AG04450 (cell line): ENCODE results near the gene PRSS27. TPM values are rescaled to one million over a fixed set of nuclear protein-coding genes. Genes with fewer than 3 reads are reported as not detected.

Experiments
- CTCF ChIA-PET: fragments of 300-600, 350-600 bp; formaldehyde crosslinking; extraction: SDS; loops from one replicate; lab custom pipeline; 2022; ENCODE audit warnings: antibody characterized with exemption, inconsistent platforms; lab: Charles Lee
- POLR2A ChIA-PET: fragments of 350-600 bp; formaldehyde crosslinking; extraction: SDS; loops from one replicate; lab custom pipeline; 2021; ENCODE audit warnings: antibody characterized with exemption, inconsistent platforms; lab: Yijun Ruan, JAX
- DNase-seq: peaks from one replicate; pipeline ENCODE4 v3.0.0-alpha.2; 2011; ENCODE audit warnings: low read depth, low spot score
- H3K27ac ChIP-seq: one replicate; pipeline ENCODE4 v1.5.1; 2012; ENCODE audit warnings: low read depth, low read length, control low read depth
- H3K27me3 ChIP-seq: one replicate; pipeline ENCODE4 v1.6.0; 2012; ENCODE audit warnings: low read length; ENCODE audit not compliant: control insufficient read depth, insufficient read depth
- H3K4me3 ChIP-seq: 2 replicates; pipeline ENCODE4 v1.5.1; 2011; ENCODE audit warnings: mild to moderate bottlenecking, low read depth, low read length, control low read depth
- H3K9me3 ChIP-seq: 2 replicates; pipeline ENCODE4 v1.5.1; 2012; ENCODE audit warnings: low read length; ENCODE audit not compliant: control insufficient read depth, insufficient read depth
- polyA plus RNA-seq: library from polyadenylated mRNA; depleted of rRNA; stranded (reverse); fragments of >200 nt; gene quantifications from 2 replicates; pipeline ENCODE4 v1.2.3, GENCODE V29; 2011
- TF ChIP-seq, protein P1 (sequence below): IDR thresholded peaks from 2 replicates; pipeline ENCODE4 v1.5.1; 2011; ENCODE audit warnings: low read depth, low read length, control low read depth, inconsistent platforms

The PRSS27 gene
- polyA plus RNA-seq, 1 experiment: 0.32 TPM

DNA sequence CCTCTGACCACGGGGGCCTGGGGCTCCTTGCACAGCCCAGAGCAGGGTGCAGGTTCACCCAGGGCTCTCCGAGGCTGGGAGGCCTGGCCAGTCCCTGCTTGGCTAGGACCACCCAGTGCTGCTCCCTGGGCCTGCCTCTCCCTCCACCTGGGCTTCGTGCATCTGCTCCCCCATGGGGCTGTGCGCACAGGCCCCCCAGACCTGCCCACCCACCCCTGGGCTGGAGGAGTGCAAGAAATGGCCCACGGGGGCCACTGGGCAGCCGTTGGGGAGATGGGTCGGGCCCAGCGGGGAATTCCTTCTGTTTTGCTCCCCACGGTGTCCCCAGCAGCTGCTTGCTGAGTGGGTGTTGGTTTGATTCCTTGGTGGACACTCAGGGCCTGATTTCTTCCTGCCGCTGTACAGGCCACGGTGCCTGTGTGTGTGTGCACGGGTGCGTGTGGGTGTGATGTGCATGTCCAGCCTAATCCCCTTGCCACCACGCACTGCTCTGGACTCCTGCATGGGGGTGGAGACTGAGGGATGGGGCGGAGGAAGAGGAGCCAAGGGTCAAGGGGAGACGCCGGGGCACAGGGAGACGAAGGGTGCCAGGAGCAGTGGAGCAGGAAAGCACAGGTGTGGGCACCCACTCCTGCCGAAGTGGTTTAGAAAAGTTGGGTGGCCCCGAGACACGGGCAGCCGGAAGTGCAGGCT is 8.5 kb downstream of the PRSS27 start:
- no peak overlapping the region for H3K27ac ChIP-seq
- H3K27me3 ChIP-seq: no peaks in the 10 kb centered on the region
- no peak for DNase-seq
- TF ChIP-seq, protein P1, sequence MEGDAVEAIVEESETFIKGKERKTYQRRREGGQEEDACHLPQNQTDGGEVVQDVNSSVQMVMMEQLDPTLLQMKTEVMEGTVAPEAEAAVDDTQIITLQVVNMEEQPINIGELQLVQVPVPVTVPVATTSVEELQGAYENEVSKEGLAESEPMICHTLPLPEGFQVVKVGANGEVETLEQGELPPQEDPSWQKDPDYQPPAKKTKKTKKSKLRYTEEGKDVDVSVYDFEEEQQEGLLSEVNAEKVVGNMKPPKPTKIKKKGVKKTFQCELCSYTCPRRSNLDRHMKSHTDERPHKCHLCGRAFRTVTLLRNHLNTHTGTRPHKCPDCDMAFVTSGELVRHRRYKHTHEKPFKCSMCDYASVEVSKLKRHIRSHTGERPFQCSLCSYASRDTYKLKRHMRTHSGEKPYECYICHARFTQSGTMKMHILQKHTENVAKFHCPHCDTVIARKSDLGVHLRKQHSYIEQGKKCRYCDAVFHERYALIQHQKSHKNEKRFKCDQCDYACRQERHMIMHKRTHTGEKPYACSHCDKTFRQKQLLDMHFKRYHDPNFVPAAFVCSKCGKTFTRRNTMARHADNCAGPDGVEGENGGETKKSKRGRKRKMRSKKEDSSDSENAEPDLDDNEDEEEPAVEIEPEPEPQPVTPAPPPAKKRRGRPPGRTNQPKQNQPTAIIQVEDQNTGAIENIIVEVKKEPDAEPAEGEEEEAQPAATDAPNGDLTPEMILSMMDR: no peak
- POLR2A ChIA-PET: no interaction called here
- H3K4me3 ChIP-seq: no peak overlapping the region
- CTCF ChIA-PET: no interaction called here
- no peaks in the 10 kb centered on the region; the same call in 1 of the 2 replicates for H3K9me3 ChIP-seq

DNA sequence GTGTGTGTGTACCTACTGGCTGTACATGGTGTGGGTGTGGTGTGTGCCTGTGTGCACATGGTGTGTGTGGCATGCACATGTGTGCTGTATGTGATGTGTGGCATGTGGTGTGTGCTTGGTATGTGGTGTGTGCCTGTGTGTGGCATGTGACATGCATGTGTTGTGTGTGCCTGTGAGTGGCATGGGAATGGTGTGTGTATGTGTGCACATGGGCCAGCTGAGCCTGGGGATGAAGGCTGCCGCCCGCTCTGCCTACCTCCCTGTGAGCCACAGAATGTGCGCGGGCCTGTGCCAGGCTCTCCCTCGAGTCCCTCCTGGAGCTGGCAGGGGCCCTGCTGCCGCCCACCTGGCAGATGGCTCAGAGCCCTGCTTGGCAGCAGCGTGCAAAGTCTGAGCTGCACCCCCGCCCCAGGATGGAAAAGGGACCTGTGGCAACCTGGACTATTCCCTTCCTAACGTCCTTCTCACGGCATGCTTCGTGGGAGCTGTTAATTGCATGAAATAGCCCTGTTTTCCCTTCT is 9.3 kb downstream of the PRSS27 start:
- no peaks in the 10 kb centered on the region; the same call in 1 of the 2 replicates for H3K9me3 ChIP-seq
- POLR2A ChIA-PET: no interaction called here
- no peak for DNase-seq
- H3K4me3 ChIP-seq: no peak overlapping the region
- no peaks in the 10 kb centered on the region for H3K27me3 ChIP-seq
- CTCF ChIA-PET: no interaction called here
- H3K27ac ChIP-seq: no peak overlapping the region
- TF ChIP-seq, protein P1: no peak

DNA sequence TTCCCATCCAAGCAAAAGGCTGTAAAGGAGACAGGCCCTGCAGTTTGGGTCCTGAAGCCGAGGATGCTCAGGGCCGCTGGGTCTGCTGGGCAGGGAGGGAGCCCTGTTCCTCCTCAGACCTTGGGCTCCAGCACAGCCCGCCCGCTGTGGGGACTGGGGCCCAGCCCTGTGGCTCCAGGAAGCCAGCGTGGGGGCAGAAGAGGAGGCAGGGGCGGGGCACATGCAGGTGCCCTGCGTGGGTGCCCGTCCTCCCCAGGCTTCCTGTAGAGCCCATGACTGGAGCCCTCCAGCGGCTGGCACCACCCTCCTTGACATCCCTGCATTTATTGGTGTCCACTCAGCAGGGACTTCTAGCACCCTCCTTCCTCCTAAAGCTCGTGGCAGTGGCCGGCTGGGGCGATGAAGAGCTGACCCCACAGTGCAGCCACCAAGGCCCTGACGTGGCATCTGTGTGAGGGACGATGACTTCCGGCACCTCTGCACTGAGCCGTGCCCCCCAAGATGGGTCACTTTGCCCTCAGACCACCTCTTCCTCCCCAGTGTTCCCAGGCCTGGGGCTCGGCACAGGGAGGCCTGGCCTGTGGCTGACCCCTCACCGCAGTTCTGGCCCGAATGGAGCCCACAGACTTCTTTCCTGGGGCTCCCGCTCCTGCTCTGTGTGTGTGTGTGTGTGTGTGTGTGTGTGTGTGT is 9.9 kb downstream of the PRSS27 start:
- Histone ChIP-seq H3K27me3 (no peaks in the 10 kb centered on the region), H3K27ac (no peak overlapping the region), H3K4me3 (no peak overlapping the region), H3K9me3 (no peaks in the 10 kb centered on the region; the same call in 1 of the 2 replicates)
- ChIA-PET CTCF (no interaction called here), POLR2A (no interaction called here)
- DNase-seq: no peak
- TF ChIP-seq, protein P1: no peak

DNA sequence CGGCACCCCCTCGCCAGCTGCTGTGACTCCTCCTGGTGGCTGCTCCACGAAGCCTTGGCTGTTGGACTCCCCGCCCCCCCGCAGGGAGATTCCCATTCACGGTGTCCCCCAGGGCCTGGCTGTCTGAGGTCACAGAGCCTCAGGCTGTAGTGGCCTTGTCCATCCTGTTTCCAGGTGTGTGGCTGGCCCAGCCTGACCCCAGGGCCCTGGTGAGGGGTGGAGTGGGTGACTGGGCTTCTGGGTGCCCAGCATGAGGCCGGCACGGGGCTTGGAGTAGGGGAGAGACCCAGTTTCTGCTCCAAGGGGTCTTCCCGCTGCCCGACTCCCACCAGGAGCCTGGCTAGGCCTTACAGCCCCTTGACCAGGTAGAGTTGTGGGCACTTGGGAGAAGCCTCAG is 10.4 kb downstream of the PRSS27 start:
- TF ChIP-seq, protein P1: no peak
- DNase-seq: no peak
- CTCF ChIA-PET: no interaction called here
- H3K27ac ChIP-seq: no peak overlapping the region
- H3K4me3 ChIP-seq: no peak overlapping the region
- no peaks in the 10 kb centered on the region; the same call in 1 of the 2 replicates for H3K9me3 ChIP-seq
- POLR2A ChIA-PET: no interaction called here
- H3K27me3 ChIP-seq: no peaks in the 10 kb centered on the region
